ENCODE data around the gene LRRC72. TPM values are rescaled to one million over a fixed set of nuclear protein-coding genes. Genes with fewer than 3 reads are reported as not detected.

The LRRC72 gene
- total RNA-seq, 4 donors from 2014 or later: not detected

DNA sequence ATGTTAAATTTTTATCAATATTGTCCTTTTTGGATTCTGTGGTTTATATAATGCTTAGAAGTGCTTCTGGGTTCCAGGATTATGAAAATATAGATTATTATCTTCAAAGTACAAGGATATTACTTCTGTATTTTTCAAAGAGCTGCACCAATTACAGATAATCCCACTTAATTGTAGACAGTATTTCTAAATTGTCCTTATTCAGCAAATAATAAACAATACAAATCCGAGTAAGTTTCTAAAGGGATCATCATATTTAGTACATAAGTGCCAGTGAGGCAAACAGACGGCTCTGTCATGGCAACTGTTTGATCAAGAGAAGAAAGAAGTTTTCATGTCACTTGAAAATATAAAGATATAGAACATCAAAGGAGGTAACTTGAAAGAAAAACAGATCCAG, 99.8 kb downstream of the LRRC72 start:
- Histone ChIP-seq H3K36me3 (peaks cover 0 to 65% of the 10 kb centered on the region in 2 donors), H3K27ac (no peak overlapping the region), H3K27me3 (no peaks in the 10 kb centered on the region), H3K4me3 (no peak overlapping the region), H3K4me1 (no peaks in the 10 kb centered on the region), H3K9me3 (no peaks in the 10 kb centered on the region)
- 33 to 69% methylated on average over 1 to 2 of the region's 2 CpGs for WGBS, 2 donors (ENCODE audit: low coverage in 1 of 2)
- ATAC-seq: no peak
- TF ChIP-seq EP300 (IDR thresholded peaks at IDR 0.05): no peak
- TF ChIP-seq, protein P1, sequence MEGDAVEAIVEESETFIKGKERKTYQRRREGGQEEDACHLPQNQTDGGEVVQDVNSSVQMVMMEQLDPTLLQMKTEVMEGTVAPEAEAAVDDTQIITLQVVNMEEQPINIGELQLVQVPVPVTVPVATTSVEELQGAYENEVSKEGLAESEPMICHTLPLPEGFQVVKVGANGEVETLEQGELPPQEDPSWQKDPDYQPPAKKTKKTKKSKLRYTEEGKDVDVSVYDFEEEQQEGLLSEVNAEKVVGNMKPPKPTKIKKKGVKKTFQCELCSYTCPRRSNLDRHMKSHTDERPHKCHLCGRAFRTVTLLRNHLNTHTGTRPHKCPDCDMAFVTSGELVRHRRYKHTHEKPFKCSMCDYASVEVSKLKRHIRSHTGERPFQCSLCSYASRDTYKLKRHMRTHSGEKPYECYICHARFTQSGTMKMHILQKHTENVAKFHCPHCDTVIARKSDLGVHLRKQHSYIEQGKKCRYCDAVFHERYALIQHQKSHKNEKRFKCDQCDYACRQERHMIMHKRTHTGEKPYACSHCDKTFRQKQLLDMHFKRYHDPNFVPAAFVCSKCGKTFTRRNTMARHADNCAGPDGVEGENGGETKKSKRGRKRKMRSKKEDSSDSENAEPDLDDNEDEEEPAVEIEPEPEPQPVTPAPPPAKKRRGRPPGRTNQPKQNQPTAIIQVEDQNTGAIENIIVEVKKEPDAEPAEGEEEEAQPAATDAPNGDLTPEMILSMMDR (IDR thresholded peaks at IDR 0.05): no peak
- no peak for TF ChIP-seq POLR2AphosphoS5 (IDR thresholded peaks at IDR 0.05)
- TF ChIP-seq POLR2A (IDR thresholded peaks at IDR 0.05): no peak

- ATAC-seq: no peak
- no peak overlapping the region for H3K27ac ChIP-seq
- H3K36me3 ChIP-seq: peaks cover 0 to 57% of the 10 kb centered on the region in 2 donors
- no peaks in the 10 kb centered on the region for H3K27me3 ChIP-seq
- H3K4me3 ChIP-seq: no peak overlapping the region
- 73 to 80% methylated on average over 2 of the region's 2 CpGs for WGBS, 2 donors (ENCODE audit: low coverage in 1 of 2)
- H3K4me1 ChIP-seq: no peaks in the 10 kb centered on the region
- H3K9me3 ChIP-seq: no peaks in the 10 kb centered on the region
- TF ChIP-seq POLR2AphosphoS5 (IDR thresholded peaks at IDR 0.05) (no peak), EP300 (IDR thresholded peaks at IDR 0.05) (no peak), POLR2A (IDR thresholded peaks at IDR 0.05) (no peak)
- TF ChIP-seq, protein P1 (IDR thresholded peaks at IDR 0.05): no peak
Observed at GRCh38 chr7:16627236-16627635, 100.6 kb downstream of the LRRC72 start.

GRCh38 chr7:16630654-16631053, 104.0 kb downstream of the LRRC72 start:
- no peak for ATAC-seq
- TF ChIP-seq EP300 (IDR thresholded peaks at IDR 0.05) (no peak), POLR2A (IDR thresholded peaks at IDR 0.05) (no peak), POLR2AphosphoS5 (IDR thresholded peaks at IDR 0.05) (no peak)
- TF ChIP-seq, protein P1 (IDR thresholded peaks at IDR 0.05): no peak

More at GRCh38 chr7:16630654-16631053, 104.0 kb downstream of the LRRC72 start:
- peaks cover 0 to 25% (median 0%) of the 10 kb centered on the region in 3 donors for H3K4me1 ChIP-seq
- no peak overlapping the region for H3K4me3 ChIP-seq
- H3K9me3 ChIP-seq: no peaks in the 10 kb centered on the region
- no peaks in the 10 kb centered on the region for H3K27me3 ChIP-seq
- 73 to 78% methylated on average over 1 of the region's 1 CpG for WGBS, 2 donors (ENCODE audit: low coverage in 1 of 2)
- H3K36me3 ChIP-seq: peaks cover 0 to 22% of the 10 kb centered on the region in 2 donors
- H3K27ac ChIP-seq: no peak overlapping the region

Other genes starting within 250 kb of the LRRC72 start
- gene CRPPA, start 105.3 kb upstream of the LRRC72 start, total RNA-seq: 1 to 10 TPM; 1.8 to 4.7 (median 3.7) TPM
- 1 to 10 TPM in 2 of 4 donors, under 1 TPM in 1, not detected in 1; 0.87 to 3.4 (median 3.0) TPM for gene SOSTDC1, start 61.1 kb upstream of the LRRC72 start, total RNA-seq
- 10 to 100 TPM; 13.2 to 37.9 (median 25.3) TPM for gene ANKMY2, start 118.9 kb downstream of the LRRC72 start, total RNA-seq
- 10 to 100 TPM; 43.6 to 82.4 (median 64.8) TPM for gene BZW2, start 119.4 kb downstream of the LRRC72 start, total RNA-seq
- gene TSPAN13, start 226.9 kb downstream of the LRRC72 start, total RNA-seq: 10 to 100 TPM in 1 of 4 donors, 1 to 10 TPM in 3; 2.5 to 13.3 (median 6.4) TPM

Data from gastroesophageal sphincter (tissue), 4 donors.